22Rv1 (cell line): ENCODE measurements around the gene ZNF746.

Experiments used
- H3K27ac ChIP-seq: fragments of 450-650 bp; 2 replicates; pipeline ENCODE4 v1.5.1; 2017
- ZFX ChIP-seq: fragments of 450-650 bp; IDR thresholded peaks from 2 replicates; pipeline ENCODE4 v1.6.1; 2017; ENCODE audit warnings: antibody characterized with exemption, borderline replicate concordance
- TF ChIP-seq, protein P1 (sequence below): fragments of 450-650 bp; IDR thresholded peaks from 2 replicates; pipeline ENCODE4 v1.5.1; 2017; ENCODE audit warnings: mild to moderate bottlenecking

The ZNF746 gene

GRCh38 chr7:149433124-149433523, 64.5 kb downstream of the ZNF746 start:
- H3K27ac ChIP-seq: no peak overlapping the region
- TF ChIP-seq ZFX: no peak
- TF ChIP-seq, protein P1, sequence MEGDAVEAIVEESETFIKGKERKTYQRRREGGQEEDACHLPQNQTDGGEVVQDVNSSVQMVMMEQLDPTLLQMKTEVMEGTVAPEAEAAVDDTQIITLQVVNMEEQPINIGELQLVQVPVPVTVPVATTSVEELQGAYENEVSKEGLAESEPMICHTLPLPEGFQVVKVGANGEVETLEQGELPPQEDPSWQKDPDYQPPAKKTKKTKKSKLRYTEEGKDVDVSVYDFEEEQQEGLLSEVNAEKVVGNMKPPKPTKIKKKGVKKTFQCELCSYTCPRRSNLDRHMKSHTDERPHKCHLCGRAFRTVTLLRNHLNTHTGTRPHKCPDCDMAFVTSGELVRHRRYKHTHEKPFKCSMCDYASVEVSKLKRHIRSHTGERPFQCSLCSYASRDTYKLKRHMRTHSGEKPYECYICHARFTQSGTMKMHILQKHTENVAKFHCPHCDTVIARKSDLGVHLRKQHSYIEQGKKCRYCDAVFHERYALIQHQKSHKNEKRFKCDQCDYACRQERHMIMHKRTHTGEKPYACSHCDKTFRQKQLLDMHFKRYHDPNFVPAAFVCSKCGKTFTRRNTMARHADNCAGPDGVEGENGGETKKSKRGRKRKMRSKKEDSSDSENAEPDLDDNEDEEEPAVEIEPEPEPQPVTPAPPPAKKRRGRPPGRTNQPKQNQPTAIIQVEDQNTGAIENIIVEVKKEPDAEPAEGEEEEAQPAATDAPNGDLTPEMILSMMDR: no peak

DNA sequence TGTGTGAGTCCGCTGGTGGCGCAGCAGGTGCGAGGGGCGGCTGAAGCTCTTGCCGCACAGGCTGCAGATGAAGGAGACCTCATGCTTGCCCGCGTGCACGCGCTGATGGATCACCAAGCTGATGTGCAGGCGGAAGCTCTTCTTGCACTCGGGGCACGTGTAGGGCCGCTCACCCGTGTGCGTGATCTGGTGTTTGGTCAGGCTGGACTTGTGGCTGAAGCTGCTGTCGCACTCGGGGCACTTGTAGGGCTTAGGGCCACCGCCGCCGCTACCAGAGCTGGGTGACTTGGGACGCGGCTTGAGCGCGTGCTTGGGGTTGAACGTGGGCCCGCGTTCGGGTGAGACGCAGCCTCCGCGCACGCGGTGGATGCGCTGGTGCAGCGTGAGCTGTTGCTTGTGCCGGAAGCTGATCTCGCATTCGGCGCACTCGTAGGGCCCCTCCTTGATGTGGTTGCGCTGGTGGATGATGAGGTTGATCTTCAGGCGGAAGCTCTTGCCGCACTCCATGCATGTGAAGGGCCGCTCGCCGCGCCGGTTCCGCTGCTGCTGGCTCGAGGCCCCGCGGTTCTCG, 65.4 kb downstream of the ZNF746 start:
- no peak overlapping the region for H3K27ac ChIP-seq
- TF ChIP-seq, protein P1: no peak

DNA sequence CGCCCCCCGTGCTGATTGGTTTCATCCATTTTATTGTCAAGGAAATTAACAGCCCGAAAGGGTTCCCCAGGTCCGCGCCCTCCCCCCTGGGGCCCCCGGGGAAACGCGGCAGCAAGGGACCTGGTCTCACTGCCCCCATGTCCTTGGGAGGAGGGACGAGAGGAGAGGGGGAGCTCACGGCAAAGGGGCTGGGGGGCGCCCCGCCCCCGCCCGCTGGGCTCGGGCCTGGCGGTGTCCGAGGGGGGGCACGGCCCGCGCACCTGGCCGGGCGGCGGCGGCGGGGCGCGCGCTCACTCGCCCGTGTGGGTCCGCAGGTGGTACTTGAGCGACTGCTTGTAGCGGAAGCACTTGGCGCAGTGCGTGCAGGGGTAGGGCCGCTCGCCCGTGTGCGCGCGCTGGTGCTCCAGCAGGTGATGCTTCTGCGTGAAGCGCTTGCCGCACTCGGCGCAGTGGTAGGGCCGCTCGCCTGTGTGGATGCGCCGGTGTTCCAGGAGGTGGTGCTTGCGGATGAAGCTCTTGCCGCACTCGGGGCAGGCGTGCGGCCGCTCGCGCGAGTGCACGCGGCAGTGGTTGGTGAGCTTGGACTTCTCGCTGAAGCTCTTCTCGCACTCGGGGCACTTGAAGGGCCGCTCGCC, 66.0 kb downstream of the ZNF746 start:
- TF ChIP-seq ZFX: no peak
- TF ChIP-seq, protein P1: no peak
- H3K27ac ChIP-seq: no peak overlapping the region

- TF ChIP-seq ZFX: no peak
- TF ChIP-seq, protein P1: no peak
- no peak overlapping the region for H3K27ac ChIP-seq
Measured at GRCh38 chr7:149430192-149430591, 67.4 kb downstream of the ZNF746 start.

GRCh38 chr7:149427893-149428292, 69.7 kb downstream of the ZNF746 start:
- H3K27ac ChIP-seq: no peak overlapping the region
- TF ChIP-seq, protein P1: no peak
- no peak for TF ChIP-seq ZFX

- no peak overlapping the region for H3K27ac ChIP-seq
- TF ChIP-seq ZFX: no peak
- TF ChIP-seq, protein P1: no peak
Measured at GRCh38 chr7:149427096-149427680, 70.4 kb downstream of the ZNF746 start.

- TF ChIP-seq ZFX: no peak
- TF ChIP-seq, protein P1: no peak
- no peak overlapping the region for H3K27ac ChIP-seq
Measured at GRCh38 chr7:149423449-149424110, 74.0 kb downstream of the ZNF746 start.
